PC-3 (cell line): ENCODE results near the gene SELL. TPM values are rescaled to one million over a fixed set of nuclear protein-coding genes. Genes with fewer than 3 reads are reported as not detected.

ENCODE experiments used
- ATAC-seq: fragments of 200-7000 bp; cut with Tn5 transposase; 2 replicates; pipeline ENCODE4 v1.9.1; 2020; ENCODE audit warnings: mild to moderate bottlenecking, moderate library complexity
- BruUV-seq: library from RNA; stranded (reverse); fragments of 400-500 nt; replicated peaks from 2 replicates; lab custom pipeline; 2021; lab: Mats Ljungman, UMichigan
- CTCF ChIA-PET: fragments of 300-600 bp; sonication (Branson Sonifier 250); formaldehyde crosslinking; loops from one replicate; lab custom pipeline; 2022; ENCODE audit warnings: antibody characterized with exemption; lab: Charles Lee
- POLR2A ChIA-PET: fragments of 300-600 bp; sonication (Branson Sonifier 250); formaldehyde crosslinking; loops from one replicate; lab custom pipeline; 2022; ENCODE audit warnings: antibody characterized with exemption; ENCODE audit not compliant: unreplicated experiment; lab: Charles Lee
- DNase-seq: peaks from one replicate; pipeline ENCODE4 v3.0.0-alpha.2; 2015
- H2AFZ ChIP-seq: fragments of 300-600 bp; sonication (generic); 2 replicates; pipeline ENCODE4 v1.6.0; 2016; ENCODE audit warnings: antibody characterized with exemption, low read length
- H3F3A ChIP-seq: fragments of 300-600 bp; sonication (generic); one replicate; pipeline ENCODE4 v1.6.0; 2017; ENCODE audit warnings: antibody characterized with exemption, low read length, control low read depth, mild to moderate bottlenecking; ENCODE audit not compliant: unreplicated experiment
- H3K27ac ChIP-seq: fragments of 300-600 bp; sonication (generic); 2 replicates; pipeline ENCODE4 v1.5.1; 2016; ENCODE audit warnings: mild to moderate bottlenecking, low read length
- H3K27me3 ChIP-seq: fragments of 300-600 bp; sonication (generic); 2 replicates; pipeline ENCODE4 v1.6.1; 2016; ENCODE audit warnings: low read length, mixed read lengths
- H3K36me3 ChIP-seq: fragments of 300-600 bp; sonication (generic); 2 replicates; pipeline ENCODE4 v1.6.1; 2016; ENCODE audit warnings: low read depth, mixed run types, low read length, mixed read lengths
- H3K4me1 ChIP-seq: fragments of 300-600 bp; sonication (generic); 2 replicates; pipeline ENCODE4 v1.5.1; 2016; ENCODE audit warnings: low read length; ENCODE audit not compliant: insufficient read depth
- H3K4me2 ChIP-seq: fragments of 300-600 bp; sonication (generic); 2 replicates; pipeline ENCODE4 v1.6.0; 2016; ENCODE audit warnings: low read length
- H3K4me3 ChIP-seq: fragments of 300-600 bp; sonication (generic); 2 replicates; pipeline ENCODE4 v1.5.1; 2016; ENCODE audit warnings: mild to moderate bottlenecking, low read length, mixed read lengths
- H3K79me2 ChIP-seq: fragments of 300-600 bp; sonication (generic); 2 replicates; pipeline ENCODE4 v1.6.1; 2017; ENCODE audit warnings: low read length, mixed read lengths
- H3K9ac ChIP-seq: fragments of 300-600 bp; sonication (generic); 2 replicates; pipeline ENCODE4 v1.6.0; 2016; ENCODE audit warnings: mild to moderate bottlenecking, low read length
- H3K9me2 ChIP-seq: fragments of 300-600 bp; sonication (generic); replicated peaks from 2 replicates; pipeline ENCODE4 v1.6.1; 2016; ENCODE audit warnings: mixed run types, low read length, mixed read lengths
- H3K9me3 ChIP-seq: fragments of 300-600 bp; sonication (generic); 2 replicates; pipeline ENCODE4 v1.6.1; 2016; ENCODE audit warnings: low read length, mixed read lengths
- H4K20me1 ChIP-seq: fragments of 300-600 bp; sonication (generic); 2 replicates; pipeline ENCODE4 v1.6.1; 2016; ENCODE audit warnings: low read length, mixed read lengths
- CTCF ChIP-seq: fragments of 300-600 bp; sonication (generic); conservative IDR thresholded peaks from 2 replicates; pipeline ENCODE4 v1.5.1; 2017; ENCODE audit warnings: antibody characterized with exemption, low read depth, mild to moderate bottlenecking, low read length
- EZH2 ChIP-seq: fragments of 300-600 bp; sonication (generic); IDR thresholded peaks from one replicate; pipeline ENCODE4 v1.6.1; 2017; ENCODE audit warnings: antibody characterized with exemption, mild to moderate bottlenecking, low read length; ENCODE audit not compliant: unreplicated experiment
- EZH2phosphoT487 ChIP-seq: fragments of 300-600 bp; sonication (generic); IDR thresholded peaks from 2 replicates; pipeline ENCODE4 v1.6.1; 2018; ENCODE audit warnings: mild to moderate bottlenecking, antibody characterized with exemption, low read length, borderline replicate concordance
- intact Hi-C: fragments of 100-400 bp; cut with micrococcal nuclease; formaldehyde crosslinking; loops from 2 replicates; pipeline ENCODE4 v1.9.0; 2023
- total RNA-seq: library from RNA; depleted of rRNA; stranded (reverse); fragments of >200 nt; gene quantifications from 2 replicates; pipeline ENCODE4 v1.2.3, GENCODE V29; 2014

Gene SELL
- total RNA-seq, 1 experiment from 2014 or later, result 1.2 TPM

GRCh38 chr1:169745015-169745861 is 33.8 kb upstream of the SELL start:
- Histone ChIP-seq H3K4me2 (no peak overlapping the region), H3K4me3 (no peak overlapping the region), H3K79me2 (no peaks in the 10 kb centered on the region), H4K20me1 (no peaks in the 10 kb centered on the region), H2AFZ (no peak overlapping the region), H3K9me3 (no peaks in the 10 kb centered on the region), H3K27me3 (no peaks in the 10 kb centered on the region), H3K9ac (no peak overlapping the region), H3K36me3 (no peaks in the 10 kb centered on the region), H3F3A (no peaks in the 10 kb centered on the region), H3K4me1 (no peaks in the 10 kb centered on the region), H3K9me2 (0 out of 2 replicates have a peak, but pooled peaks cover 4% of the 10 kb centered on the region), H3K27ac (no peak overlapping the region)
- no peak for DNase-seq
- ChIA-PET CTCF (no interaction called here), POLR2A (no interaction called here)
- intact Hi-C loops, result no loop called here
- TF ChIP-seq CTCF (no peak), EZH2phosphoT487 (no peak), EZH2 (no peak)
- no peak for ATAC-seq
- no TSS peak for BruUV-seq

GRCh38 chr1:169741666-169742394 is 30.4 kb upstream of the SELL start:
- no peak for DNase-seq
- ChIA-PET POLR2A (no interaction called here), CTCF (no interaction called here)
- no peaks in the 10 kb centered on the region for H3K36me3 ChIP-seq
- H3K27me3 ChIP-seq, result no peaks in the 10 kb centered on the region
- H3F3A ChIP-seq, result no peaks in the 10 kb centered on the region
- no peaks in the 10 kb centered on the region for H4K20me1 ChIP-seq
- no peak overlapping the region for H3K4me3 ChIP-seq
- H3K4me1 ChIP-seq, result no peaks in the 10 kb centered on the region
- no peaks in the 10 kb centered on the region for H3K79me2 ChIP-seq
- no TSS peak for BruUV-seq
- ATAC-seq, result no peak
- H3K9ac ChIP-seq, result no peak overlapping the region
- intact Hi-C loops, result no loop called here
- TF ChIP-seq EZH2phosphoT487, result no peak
- no peaks in the 10 kb centered on the region for H3K9me3 ChIP-seq
- no peak overlapping the region for H2AFZ ChIP-seq
- no peak overlapping the region for H3K4me2 ChIP-seq
- H3K9me2 ChIP-seq, result 0 out of 2 replicates have a peak, but pooled peaks cover 4% of the 10 kb centered on the region
- no peak overlapping the region for H3K27ac ChIP-seq

GRCh38 chr1:169739980-169740379 is 28.6 kb upstream of the SELL start:
- ATAC-seq (no peak), DNase-seq (no peak)
- H3K9me2 ChIP-seq, result no peaks in the 10 kb centered on the region
- H3K4me2 ChIP-seq, result no peak overlapping the region
- BruUV-seq, result no TSS peak
- H3K9me3 ChIP-seq, result no peaks in the 10 kb centered on the region
- no peaks in the 10 kb centered on the region for H4K20me1 ChIP-seq
- H3K4me1 ChIP-seq, result no peaks in the 10 kb centered on the region
- H3K79me2 ChIP-seq, result no peaks in the 10 kb centered on the region
- H2AFZ ChIP-seq, result no peak overlapping the region
- H3K9ac ChIP-seq, result no peak overlapping the region
- no peaks in the 10 kb centered on the region for H3F3A ChIP-seq
- no peaks in the 10 kb centered on the region for H3K27me3 ChIP-seq
- no peak overlapping the region for H3K27ac ChIP-seq
- ChIA-PET CTCF (no interaction called here), POLR2A (no interaction called here)
- TF ChIP-seq EZH2phosphoT487, result no peak
- TF ChIP-seq EZH2, result no peak
- no peak for TF ChIP-seq CTCF
- H3K36me3 ChIP-seq, result no peaks in the 10 kb centered on the region
- no peak overlapping the region for H3K4me3 ChIP-seq
- intact Hi-C loops, result no loop called here
